GM12878 (cell line): Measurements from ENCODE around the gene PLOD2. TPM values are rescaled to one million over a fixed set of nuclear protein-coding genes. Genes with fewer than 3 reads are reported as not detected.

ENCODE experiments used
- ATAC-seq: fragments of 200-7000 bp; cut with Tn5 transposase; 3 replicates; pipeline ENCODE4 v1.9.1; 2020; ENCODE audit warnings: mild to moderate bottlenecking, moderate library complexity
- BruUV-seq: library from RNA; stranded (reverse); fragments of 400-500 nt; replicated peaks from 2 replicates; lab custom pipeline; 2021; lab: Mats Ljungman, UMichigan
- CTCF ChIA-PET: fragments of 300-600 bp; sonication (Branson Sonifier 250); formaldehyde crosslinking; extraction: SDS; loops from one replicate; lab custom pipeline; 2021; ENCODE audit warnings: inconsistent platforms; lab: Yijun Ruan, JAX
- POLR2A ChIA-PET: fragments of 350-600 bp; formaldehyde crosslinking; extraction: SDS; loops from one replicate; lab custom pipeline; 2021; ENCODE audit warnings: inconsistent platforms; lab: Charles Lee
- RAD21 ChIA-PET: fragments of 300-600 bp; sonication (Branson Sonifier 250); formaldehyde crosslinking; loops from one replicate; lab custom pipeline; 2023; ENCODE audit warnings: antibody characterized with exemption; ENCODE audit not compliant: unreplicated experiment; lab: Charles Lee
- SMC1A ChIA-PET: fragments of 300-600 bp; sonication (Branson Sonifier 250); formaldehyde crosslinking; loops from one replicate; lab custom pipeline; 2023; ENCODE audit not compliant: unreplicated experiment, uncharacterized antibody; lab: Charles Lee
- DNase-seq: peaks from one replicate; pipeline ENCODE4 v3.0.0-alpha.2; 2011; ENCODE audit warnings: low read depth, low spot score
- FAIRE-seq: peaks from 3 replicates; lab custom pipeline; 2011; peaks lifted over from hg19 to GRCh38; lab: Jason Lieb, UNC
- H2AFZ ChIP-seq: 2 replicates; pipeline ENCODE4 v1.6.0; 2011; ENCODE audit warnings: low read depth, low read length, control low read depth; ENCODE audit not compliant: control insufficient read depth
- H3K27ac ChIP-seq: 2 replicates; pipeline ENCODE4 v1.5.1; 2011; ENCODE audit warnings: control low read depth; ENCODE audit not compliant: control insufficient read depth, insufficient read depth
- H3K27me3 ChIP-seq, 2 experiments: replicated peaks in 1 of 2; 2 replicates each; pipeline versions ENCODE4 v1.6.0 to v1.6.1; 2011; ENCODE audit warnings: low read length in 1 of 2; ENCODE audit not compliant: control insufficient read depth in 2 of 2, insufficient read depth in 2 of 2
- H3K36me3 ChIP-seq, 2 experiments: 2 replicates each; pipeline ENCODE4 v1.5.1; 2011; ENCODE audit warnings: low read length in 1 of 2; ENCODE audit not compliant: control insufficient read depth in 2 of 2, insufficient read depth in 2 of 2
- H3K4me1 ChIP-seq: 2 replicates; pipeline ENCODE4 v1.6.1; 2011; ENCODE audit warnings: mild to moderate bottlenecking, low read length, moderate library complexity, mixed read lengths; ENCODE audit not compliant: control insufficient read depth, insufficient read depth
- H3K4me2 ChIP-seq: 2 replicates; pipeline ENCODE4 v1.6.0; 2011; ENCODE audit warnings: control low read depth; ENCODE audit not compliant: control insufficient read depth, insufficient read depth
- H3K4me3 ChIP-seq: fragments of 200-600 bp; sonication (generic); 2 replicates; pipeline ENCODE4 v1.5.1; 2016
- H3K79me2 ChIP-seq: 2 replicates; pipeline ENCODE4 v1.6.0; 2011; ENCODE audit warnings: low read length; ENCODE audit not compliant: control insufficient read depth, insufficient read depth
- H3K9ac ChIP-seq: 2 replicates; pipeline ENCODE4 v1.8.0; 2011; ENCODE audit warnings: low read length, control low read depth, mixed read lengths; ENCODE audit not compliant: control insufficient read depth, insufficient read depth
- H3K9me3 ChIP-seq: replicated peaks from 3 replicates; pipeline ENCODE4 v1.5.1; 2011; ENCODE audit warnings: mild to moderate bottlenecking, low read length; ENCODE audit not compliant: control insufficient read depth, insufficient read depth
- H4K20me1 ChIP-seq: 2 replicates; pipeline ENCODE4 v1.6.0; 2011; ENCODE audit not compliant: control insufficient read depth, insufficient read depth
- E4F1 ChIP-seq: fragments of 450-650 bp; IDR thresholded peaks from 2 replicates; pipeline ENCODE4 v1.6.1; 2018; ENCODE audit warnings: borderline replicate concordance, mild to moderate bottlenecking; ENCODE audit not compliant: partially characterized antibody
- GABPA ChIP-seq: IDR thresholded peaks from 2 replicates; pipeline ENCODE4 v1.6.1; 2014; ENCODE audit warnings: antibody characterized with exemption, low read depth, mild to moderate bottlenecking, inconsistent platforms
- HCFC1 ChIP-seq: fragments of 150-350 bp; IDR thresholded peaks from 2 replicates; pipeline ENCODE4 v1.6.1; 2014; ENCODE audit warnings: low read length
- IKZF2 ChIP-seq, 2 experiments: fragments of 450-650 bp; IDR thresholded peaks; 2 replicates each; pipeline ENCODE4 v1.6.1; 2017; ENCODE audit warnings: mild to moderate bottlenecking in 2 of 2, moderate library complexity in 2 of 2
- KDM1A ChIP-seq: fragments of 200-600 bp; sonication (generic); IDR thresholded peaks from 2 replicates; pipeline ENCODE4 v1.6.1; 2016; ENCODE audit warnings: borderline replicate concordance
- NFYA ChIP-seq: IDR thresholded peaks from 2 replicates; pipeline ENCODE4 v1.6.1; 2011; ENCODE audit warnings: low read depth, mild to moderate bottlenecking, low read length, improper control_type of control experiment, borderline replicate concordance
- POU2F2 ChIP-seq: IDR thresholded peaks from 3 replicates; pipeline ENCODE4 v1.6.1; 2011; ENCODE audit warnings: low read depth, mild to moderate bottlenecking, low read length, borderline replicate concordance
- RELA ChIP-seq: fragments of 450-650 bp; IDR thresholded peaks from 2 replicates; pipeline ENCODE4 v1.8.0; 2014; ENCODE audit warnings: borderline replicate concordance; ENCODE audit not compliant: partially characterized antibody
- SMC3 ChIP-seq: IDR thresholded peaks from 2 replicates; pipeline ENCODE4 v1.6.1; 2011; ENCODE audit warnings: low read length, improper control_type of control experiment, borderline replicate concordance
- STAT3 ChIP-seq: IDR thresholded peaks from 2 replicates; pipeline ENCODE4 v1.6.1; 2011; ENCODE audit warnings: low read depth, low read length, improper control_type of control experiment
- ZBTB4 ChIP-seq: fragments of 450-650 bp; formaldehyde crosslinking; IDR thresholded peaks from 2 replicates; pipeline ENCODE4 v1.4.0; 2022; ENCODE audit warnings: mild to moderate bottlenecking, moderate library complexity
- ZZZ3 ChIP-seq: IDR thresholded peaks from 2 replicates; pipeline ENCODE4 v1.6.1; 2011; ENCODE audit warnings: low read depth; ENCODE audit not compliant: control insufficient read depth, insufficient read length
- WGBS: methylation state at CpG from one replicate; pipeline ENCODE4 v1.1.6; 2016; ENCODE audit warnings: low lambda C conversion rate; ENCODE audit not compliant: insufficient replicate concordance, insufficient coverage; ENCODE audit errors: missing lambda C conversion rate; 5-methylcytosine and 5-hydroxymethylcytosine counted together
- in situ Hi-C: fragments of 300-500 bp; cut with MboI; formaldehyde crosslinking; loops from 9 replicates; pipeline ENCODE4 v1.14.3; 2018; ENCODE audit warnings: mixed read lengths
- intact Hi-C: fragments of 100-400 bp; cut with micrococcal nuclease; formaldehyde crosslinking; loops from one replicate; pipeline ENCODE4 v1.14.2; 2022; ENCODE audit not compliant: unreplicated experiment
- polyA plus RNA-seq, 11 experiments: library from polyadenylated mRNA; depleted of rRNA in 4 of 11; unstranded in 6 of 11; stranded (reverse) in 5 of 11; fragments of >200 nt; fragmentation: Nextera tagmentation in 4 of 11; fragmentation: Illumina TruSeq in 1 of 11; extraction: Ambion mirVana in 4 of 11; extraction: Trizol in 1 of 11; gene quantifications; 1 replicate in 1 of 11; 2 replicates in 10 of 11; pipeline versions ENCODE4 v1.2.1 to v1.2.3, GENCODE V29; 2011 to 2016; ENCODE audit warnings: inconsistent platforms in 2 of 11, missing spikeins in 2 of 11, low read depth in 1 of 11
- total RNA-seq, 4 experiments: library from RNA; depleted of rRNA in 3 of 4; stranded (reverse); fragments of >200 nt in 3 of 4; fragmentation: Illumina TruSeq in 1 of 4; extraction: Trizol in 1 of 4; gene quantifications; 2 replicates each; pipeline versions ENCODE4 v1.2.1 to v1.2.3, GENCODE V29; 2013 to 2021
- TF ChIP-seq, protein P1 (sequence below): fragments of 450-650 bp; IDR thresholded peaks from 2 replicates; pipeline ENCODE4 v1.6.1; 2016; ENCODE audit warnings: mild to moderate bottlenecking, moderate library complexity, borderline replicate concordance

Gene PLOD2
- total and polyA plus RNA-seq, 10 of the 15 experiments (the other 5 are each of a cell fraction or from before 2014, with no cell fraction given): 0.03 to 0.56 (median 0.33) TPM; not detected in 4

- WGBS: 3% methylated on average over 6 of the region's 6 CpGs
- no peaks in the 10 kb centered on the region for H3K36me3 ChIP-seq
- no peaks in the 10 kb centered on the region for H3K4me1 ChIP-seq
- H3K79me2 ChIP-seq: no peaks in the 10 kb centered on the region
- no peak overlapping the region for H3K4me3 ChIP-seq
- no peaks in the 10 kb centered on the region for H3K27me3 ChIP-seq
- no peak overlapping the region for H3K4me2 ChIP-seq
- POLR2A ChIA-PET: no interaction called here
- CTCF ChIA-PET: interaction anchor here (0.7 to 5.1 kb wide), 42 partner anchors 8 to 452 kb away, joined by 3 to 63 read pairs (median 4); no protein-coding TSS in a partner anchor
- no TSS peak for BruUV-seq
- in situ Hi-C loops: loop anchor here (25.0 kb wide), 1 partner anchor 402 kb away; no protein-coding TSS in a partner anchor
- no peak overlapping the region for H3K27ac ChIP-seq
- H3K9ac ChIP-seq: no peak overlapping the region
- DNase-seq (no peak), ATAC-seq (peak; percentile 95), FAIRE-seq (peak; percentile 85)
- no peaks in the 10 kb centered on the region for H3K9me3 ChIP-seq
- H4K20me1 ChIP-seq: no peaks in the 10 kb centered on the region
- H2AFZ ChIP-seq: no peak overlapping the region
- RAD21 ChIA-PET: interaction anchor here (0.6 to 3.6 kb wide), 12 partner anchors 34 to 454 kb away, joined by 3 to 47 read pairs (median 6); no protein-coding TSS in a partner anchor
- intact Hi-C loops: loop anchor here (2.0 to 5.0 kb wide), 2 partner anchors 122 to 413 kb away; no protein-coding TSS in a partner anchor
- SMC1A ChIA-PET: interaction anchor here (0.7 to 3.4 kb wide), 19 partner anchors 8 to 449 kb away, joined by 3 to 34 read pairs (median 4); no protein-coding TSS in a partner anchor
- TF ChIP-seq, protein P1, sequence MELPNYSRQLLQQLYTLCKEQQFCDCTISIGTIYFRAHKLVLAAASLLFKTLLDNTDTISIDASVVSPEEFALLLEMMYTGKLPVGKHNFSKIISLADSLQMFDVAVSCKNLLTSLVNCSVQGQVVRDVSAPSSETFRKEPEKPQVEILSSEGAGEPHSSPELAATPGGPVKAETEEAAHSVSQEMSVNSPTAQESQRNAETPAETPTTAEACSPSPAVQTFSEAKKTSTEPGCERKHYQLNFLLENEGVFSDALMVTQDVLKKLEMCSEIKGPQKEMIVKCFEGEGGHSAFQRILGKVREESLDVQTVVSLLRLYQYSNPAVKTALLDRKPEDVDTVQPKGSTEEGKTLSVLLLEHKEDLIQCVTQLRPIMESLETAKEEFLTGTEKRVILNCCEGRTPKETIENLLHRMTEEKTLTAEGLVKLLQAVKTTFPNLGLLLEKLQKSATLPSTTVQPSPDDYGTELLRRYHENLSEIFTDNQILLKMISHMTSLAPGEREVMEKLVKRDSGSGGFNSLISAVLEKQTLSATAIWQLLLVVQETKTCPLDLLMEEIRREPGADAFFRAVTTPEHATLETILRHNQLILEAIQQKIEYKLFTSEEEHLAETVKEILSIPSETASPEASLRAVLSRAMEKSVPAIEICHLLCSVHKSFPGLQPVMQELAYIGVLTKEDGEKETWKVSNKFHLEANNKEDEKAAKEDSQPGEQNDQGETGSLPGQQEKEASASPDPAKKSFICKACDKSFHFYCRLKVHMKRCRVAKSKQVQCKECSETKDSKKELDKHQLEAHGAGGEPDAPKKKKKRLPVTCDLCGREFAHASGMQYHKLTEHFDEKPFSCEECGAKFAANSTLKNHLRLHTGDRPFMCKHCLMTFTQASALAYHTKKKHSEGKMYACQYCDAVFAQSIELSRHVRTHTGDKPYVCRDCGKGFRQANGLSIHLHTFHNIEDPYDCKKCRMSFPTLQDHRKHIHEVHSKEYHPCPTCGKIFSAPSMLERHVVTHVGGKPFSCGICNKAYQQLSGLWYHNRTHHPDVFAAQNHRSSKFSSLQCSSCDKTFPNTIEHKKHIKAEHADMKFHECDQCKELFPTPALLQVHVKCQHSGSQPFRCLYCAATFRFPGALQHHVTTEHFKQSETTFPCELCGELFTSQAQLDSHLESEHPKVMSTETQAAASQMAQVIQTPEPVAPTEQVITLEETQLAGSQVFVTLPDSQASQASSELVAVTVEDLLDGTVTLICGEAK: no peak
- TF ChIP-seq ZZZ3 (no peak), NFYA (no peak), GABPA (no peak), STAT3 (no peak), IKZF2 (IDR thresholded peaks at IDR 0.05) (no peak), RELA (no peak), E4F1 (no peak), HCFC1 (no peak), KDM1A (no peak), SMC3 (peak; percentile 46; the same call in 1 of the 2 replicates), POU2F2 (no peak), ZBTB4 (CRISPR knock-in tag) (no peak)
These were observed 28.7 kb upstream of the PLOD2 start for GRCh38 chr3:146189519-146190173.
